HepG2 (cell line): ENCODE results near the gene ETHE1. TPM values are rescaled to one million over a fixed set of nuclear protein-coding genes. Genes with fewer than 3 reads are reported as not detected.

Experiments used
- BCL6 ChIP-seq: IDR thresholded peaks from 2 replicates; pipeline ENCODE4 v1.6.1; 2016; ENCODE audit warnings: missing genetic modification reagents, missing compliant biosample characterization
- HCFC1 ChIP-seq: fragments of 150-350 bp; IDR thresholded peaks from 2 replicates; pipeline ENCODE4 v1.6.1; 2014; ENCODE audit warnings: low read depth, low read length
- SALL2 ChIP-seq: sonication (generic); formaldehyde crosslinking; IDR thresholded peaks from 2 replicates; pipeline ENCODE4 v1.8.1; 2023; ENCODE audit warnings: mild to moderate bottlenecking, missing genetic modification reagents, inconsistent platforms
- SRSF1 ChIP-seq: fragments of 200-400 bp; formaldehyde crosslinking; optimal IDR thresholded peaks from 2 replicates; pipeline ENCODE3; 2017; ENCODE audit warnings: mild to moderate bottlenecking, low read depth, low read length, moderate library complexity
- ZNF180 ChIP-seq: sonication (generic); formaldehyde crosslinking; IDR thresholded peaks from 2 replicates; pipeline ENCODE4 v1.4.0; 2020; ENCODE audit warnings: low read depth, missing genetic modification reagents, borderline replicate concordance
- ZNF720 ChIP-seq: sonication (generic); formaldehyde crosslinking; IDR thresholded peaks from 2 replicates; pipeline ENCODE4 v1.4.0; 2020; ENCODE audit warnings: missing genetic modification reagents
- polyA plus RNA-seq, 8 experiments: library from polyadenylated mRNA; depleted of rRNA in 3 of 8; stranded (reverse) in 7 of 8; unstranded in 1 of 8; fragments of >200 nt; fragmentation: Illumina TruSeq in 4 of 8; extraction: Trizol in 4 of 8; gene quantifications; 2 replicates each; pipeline versions ENCODE4 v1.2.1 to v1.2.3, GENCODE V29; 2011 to 2016; ENCODE audit warnings: low read depth in 4 of 8, missing spikeins in 1 of 8, mixed read lengths in 1 of 8; ENCODE audit not compliant: insufficient read depth in 1 of 8
- total RNA-seq, 5 experiments: library from RNA; depleted of rRNA; stranded (reverse); fragments of >200 nt; fragmentation: Illumina TruSeq; extraction: Trizol; gene quantifications; 2 replicates each; pipeline ENCODE4 v1.2.3, GENCODE V29; 2016; ENCODE audit warnings: low read depth in 1 of 5
- TF ChIP-seq, protein P1 (sequence below): sonication (generic); formaldehyde crosslinking; IDR thresholded peaks from 2 replicates; pipeline ENCODE4 v1.5.0; 2020; ENCODE audit warnings: mild to moderate bottlenecking, missing genetic modification reagents, borderline replicate concordance
- TF ChIP-seq, protein P2 (sequence below): sonication (generic); formaldehyde crosslinking; IDR thresholded peaks from 2 replicates; pipeline ENCODE4 v1.8.1; 2023; ENCODE audit warnings: mild to moderate bottlenecking, missing genetic modification reagents
- TF ChIP-seq, protein P3 (sequence below): sonication (generic); formaldehyde crosslinking; IDR thresholded peaks from 2 replicates; pipeline ENCODE4 v1.9.0; 2021; ENCODE audit warnings: missing genetic modification reagents, mild to moderate bottlenecking, borderline replicate concordance

Gene ETHE1
- total and polyA plus RNA-seq, 2 of the 13 experiments (the other 11 are each of a cell fraction or from before 2014, with no cell fraction given): 32.5 to 58.4 TPM

DNA sequence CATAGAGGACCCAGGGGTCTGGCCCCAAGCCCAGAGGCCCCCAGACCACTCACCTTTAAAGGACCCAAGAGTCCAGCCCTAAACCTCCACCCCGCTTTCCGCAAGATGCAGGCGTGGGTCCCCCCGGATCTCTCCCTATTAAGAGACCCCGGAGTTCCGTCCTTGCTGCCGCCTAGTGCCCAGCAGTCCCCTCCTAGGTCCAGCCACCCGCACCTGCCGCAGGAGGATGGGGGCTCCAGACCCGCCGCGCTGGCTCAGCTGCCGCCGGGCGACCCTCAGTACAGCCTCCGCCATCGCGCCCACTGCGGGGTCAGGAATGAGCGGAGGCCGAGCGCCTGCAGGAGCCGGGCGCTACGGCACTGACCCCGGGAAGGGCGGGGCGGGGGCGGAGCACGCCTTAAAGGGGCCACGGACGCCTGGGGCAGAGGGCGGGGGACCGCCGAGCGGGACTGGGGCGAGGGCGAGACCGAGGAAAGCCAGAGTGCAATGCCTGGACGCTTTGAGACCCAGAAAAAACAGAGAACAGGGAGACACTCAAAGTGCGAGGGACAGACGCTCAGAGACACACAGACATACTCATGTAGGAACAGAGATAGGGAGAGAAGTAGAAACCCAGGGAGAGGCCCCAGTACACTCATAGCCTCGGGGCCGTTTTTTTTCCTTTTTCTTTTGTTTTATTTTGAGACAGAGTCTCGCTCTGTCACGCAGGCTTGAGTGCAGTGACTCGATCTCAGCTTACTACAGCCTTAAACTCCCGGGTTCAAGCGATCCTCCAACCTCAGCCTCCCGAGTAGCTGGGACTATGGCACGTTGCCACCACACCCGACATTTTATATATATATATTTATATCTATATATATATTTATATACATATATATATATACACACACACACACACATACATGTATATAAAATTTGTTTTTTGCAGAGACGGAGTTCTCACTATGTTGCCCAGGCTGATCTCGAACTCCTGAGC is at the start of gene ETHE1 (continued):
- TF ChIP-seq, protein P1, sequence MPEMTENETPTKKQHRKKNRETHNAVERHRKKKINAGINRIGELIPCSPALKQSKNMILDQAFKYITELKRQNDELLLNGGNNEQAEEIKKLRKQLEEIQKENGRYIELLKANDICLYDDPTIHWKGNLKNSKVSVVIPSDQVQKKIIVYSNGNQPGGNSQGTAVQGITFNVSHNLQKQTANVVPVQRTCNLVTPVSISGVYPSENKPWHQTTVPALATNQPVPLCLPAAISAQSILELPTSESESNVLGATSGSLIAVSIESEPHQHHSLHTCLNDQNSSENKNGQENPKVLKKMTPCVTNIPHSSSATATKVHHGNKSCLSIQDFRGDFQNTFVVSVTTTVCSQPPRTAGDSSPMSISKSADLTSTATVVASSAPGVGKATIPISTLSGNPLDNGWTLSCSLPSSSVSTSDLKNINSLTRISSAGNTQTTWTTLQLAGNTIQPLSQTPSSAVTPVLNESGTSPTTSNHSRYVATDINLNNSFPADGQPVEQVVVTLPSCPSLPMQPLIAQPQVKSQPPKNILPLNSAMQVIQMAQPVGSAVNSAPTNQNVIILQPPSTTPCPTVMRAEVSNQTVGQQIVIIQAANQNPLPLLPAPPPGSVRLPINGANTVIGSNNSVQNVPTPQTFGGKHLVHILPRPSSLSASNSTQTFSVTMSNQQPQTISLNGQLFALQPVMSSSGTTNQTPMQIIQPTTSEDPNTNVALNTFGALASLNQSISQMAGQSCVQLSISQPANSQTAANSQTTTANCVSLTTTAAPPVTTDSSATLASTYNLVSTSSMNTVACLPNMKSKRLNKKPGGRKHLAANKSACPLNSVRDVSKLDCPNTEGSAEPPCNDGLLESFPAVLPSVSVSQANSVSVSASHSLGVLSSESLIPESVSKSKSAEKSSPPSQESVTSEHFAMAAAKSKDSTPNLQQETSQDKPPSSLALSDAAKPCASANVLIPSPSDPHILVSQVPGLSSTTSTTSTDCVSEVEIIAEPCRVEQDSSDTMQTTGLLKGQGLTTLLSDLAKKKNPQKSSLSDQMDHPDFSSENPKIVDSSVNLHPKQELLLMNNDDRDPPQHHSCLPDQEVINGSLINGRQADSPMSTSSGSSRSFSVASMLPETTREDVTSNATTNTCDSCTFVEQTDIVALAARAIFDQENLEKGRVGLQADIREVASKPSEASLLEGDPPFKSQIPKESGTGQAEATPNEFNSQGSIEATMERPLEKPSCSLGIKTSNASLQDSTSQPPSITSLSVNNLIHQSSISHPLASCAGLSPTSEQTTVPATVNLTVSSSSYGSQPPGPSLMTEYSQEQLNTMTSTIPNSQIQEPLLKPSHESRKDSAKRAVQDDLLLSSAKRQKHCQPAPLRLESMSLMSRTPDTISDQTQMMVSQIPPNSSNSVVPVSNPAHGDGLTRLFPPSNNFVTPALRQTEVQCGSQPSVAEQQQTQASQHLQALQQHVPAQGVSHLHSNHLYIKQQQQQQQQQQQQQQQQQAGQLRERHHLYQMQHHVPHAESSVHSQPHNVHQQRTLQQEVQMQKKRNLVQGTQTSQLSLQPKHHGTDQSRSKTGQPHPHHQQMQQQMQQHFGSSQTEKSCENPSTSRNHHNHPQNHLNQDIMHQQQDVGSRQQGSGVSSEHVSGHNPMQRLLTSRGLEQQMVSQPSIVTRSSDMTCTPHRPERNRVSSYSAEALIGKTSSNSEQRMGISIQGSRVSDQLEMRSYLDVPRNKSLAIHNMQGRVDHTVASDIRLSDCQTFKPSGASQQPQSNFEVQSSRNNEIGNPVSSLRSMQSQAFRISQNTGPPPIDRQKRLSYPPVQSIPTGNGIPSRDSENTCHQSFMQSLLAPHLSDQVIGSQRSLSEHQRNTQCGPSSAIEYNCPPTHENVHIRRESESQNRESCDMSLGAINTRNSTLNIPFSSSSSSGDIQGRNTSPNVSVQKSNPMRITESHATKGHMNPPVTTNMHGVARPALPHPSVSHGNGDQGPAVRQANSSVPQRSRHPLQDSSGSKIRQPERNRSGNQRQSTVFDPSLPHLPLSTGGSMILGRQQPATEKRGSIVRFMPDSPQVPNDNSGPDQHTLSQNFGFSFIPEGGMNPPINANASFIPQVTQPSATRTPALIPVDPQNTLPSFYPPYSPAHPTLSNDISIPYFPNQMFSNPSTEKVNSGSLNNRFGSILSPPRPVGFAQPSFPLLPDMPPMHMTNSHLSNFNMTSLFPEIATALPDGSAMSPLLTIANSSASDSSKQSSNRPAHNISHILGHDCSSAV (CRISPR knock-in tag): no peak
- peak; percentile 55; the same call in 1 of the 2 replicates for TF ChIP-seq SALL2
- TF ChIP-seq, protein P2, sequence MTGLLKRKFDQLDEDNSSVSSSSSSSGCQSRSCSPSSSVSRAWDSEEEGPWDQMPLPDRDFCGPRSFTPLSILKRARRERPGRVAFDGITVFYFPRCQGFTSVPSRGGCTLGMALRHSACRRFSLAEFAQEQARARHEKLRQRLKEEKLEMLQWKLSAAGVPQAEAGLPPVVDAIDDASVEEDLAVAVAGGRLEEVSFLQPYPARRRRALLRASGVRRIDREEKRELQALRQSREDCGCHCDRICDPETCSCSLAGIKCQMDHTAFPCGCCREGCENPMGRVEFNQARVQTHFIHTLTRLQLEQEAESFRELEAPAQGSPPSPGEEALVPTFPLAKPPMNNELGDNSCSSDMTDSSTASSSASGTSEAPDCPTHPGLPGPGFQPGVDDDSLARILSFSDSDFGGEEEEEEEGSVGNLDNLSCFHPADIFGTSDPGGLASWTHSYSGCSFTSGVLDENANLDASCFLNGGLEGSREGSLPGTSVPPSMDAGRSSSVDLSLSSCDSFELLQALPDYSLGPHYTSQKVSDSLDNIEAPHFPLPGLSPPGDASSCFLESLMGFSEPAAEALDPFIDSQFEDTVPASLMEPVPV (CRISPR knock-in tag): 0 out of 2 replicates have a peak, but pooled peaks have one; percentile 71
- 0 out of 2 replicates have a peak, but pooled peaks have one; percentile 62 for TF ChIP-seq BCL6 (CRISPR knock-in tag)
- no peak for TF ChIP-seq ZNF180 (CRISPR knock-in tag)
- TF ChIP-seq, protein P3, sequence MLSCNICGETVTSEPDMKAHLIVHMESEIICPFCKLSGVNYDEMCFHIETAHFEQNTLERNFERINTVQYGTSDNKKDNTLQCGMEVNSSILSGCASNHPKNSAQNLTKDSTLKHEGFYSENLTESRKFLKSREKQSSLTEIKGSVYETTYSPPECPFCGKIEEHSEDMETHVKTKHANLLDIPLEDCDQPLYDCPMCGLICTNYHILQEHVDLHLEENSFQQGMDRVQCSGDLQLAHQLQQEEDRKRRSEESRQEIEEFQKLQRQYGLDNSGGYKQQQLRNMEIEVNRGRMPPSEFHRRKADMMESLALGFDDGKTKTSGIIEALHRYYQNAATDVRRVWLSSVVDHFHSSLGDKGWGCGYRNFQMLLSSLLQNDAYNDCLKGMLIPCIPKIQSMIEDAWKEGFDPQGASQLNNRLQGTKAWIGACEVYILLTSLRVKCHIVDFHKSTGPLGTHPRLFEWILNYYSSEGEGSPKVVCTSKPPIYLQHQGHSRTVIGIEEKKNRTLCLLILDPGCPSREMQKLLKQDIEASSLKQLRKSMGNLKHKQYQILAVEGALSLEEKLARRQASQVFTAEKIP: no peak
- no peak for TF ChIP-seq SRSF1
- no peak for TF ChIP-seq ZNF720 (CRISPR knock-in tag)
- no peak for TF ChIP-seq HCFC1
